SK-N-SH treated with all-trans-retinoic acid at 6 μM for 48 hours (cell line): Measurements from ENCODE around the gene LIX1.

Experiments used
- ZC3H10 ChIP-seq: fragments of 250-450 bp; sonication (Bioruptor Pico); IDR thresholded peaks from 2 replicates; pipeline ENCODE4 v1.5.1; 2021; ENCODE audit warnings: mild to moderate bottlenecking, moderate library complexity
- ZFP3 ChIP-seq: fragments of 250-450 bp; sonication (Bioruptor Pico); IDR thresholded peaks from 2 replicates; pipeline ENCODE4 v1.5.0; 2020; ENCODE audit warnings: mild to moderate bottlenecking, moderate library complexity
- ZNF565 ChIP-seq: fragments of 450-650 bp; formaldehyde crosslinking; conservative IDR thresholded peaks from 2 replicates; pipeline ENCODE4 v1.5.0; 2020; ENCODE audit warnings: low read depth, mild to moderate bottlenecking, moderate library complexity
- ZNF8 ChIP-seq: fragments of 450-650 bp; formaldehyde crosslinking; IDR thresholded peaks from 2 replicates; pipeline ENCODE4 v1.5.0; 2020; ENCODE audit warnings: mild to moderate bottlenecking, moderate library complexity
- TF ChIP-seq, protein P1 (sequence below): fragments of 250-450 bp; sonication (Bioruptor Pico); IDR thresholded peaks from 2 replicates; pipeline ENCODE4 v1.8.0; 2021; ENCODE audit warnings: low read depth, mild to moderate bottlenecking, moderate library complexity, borderline replicate concordance

DNA sequence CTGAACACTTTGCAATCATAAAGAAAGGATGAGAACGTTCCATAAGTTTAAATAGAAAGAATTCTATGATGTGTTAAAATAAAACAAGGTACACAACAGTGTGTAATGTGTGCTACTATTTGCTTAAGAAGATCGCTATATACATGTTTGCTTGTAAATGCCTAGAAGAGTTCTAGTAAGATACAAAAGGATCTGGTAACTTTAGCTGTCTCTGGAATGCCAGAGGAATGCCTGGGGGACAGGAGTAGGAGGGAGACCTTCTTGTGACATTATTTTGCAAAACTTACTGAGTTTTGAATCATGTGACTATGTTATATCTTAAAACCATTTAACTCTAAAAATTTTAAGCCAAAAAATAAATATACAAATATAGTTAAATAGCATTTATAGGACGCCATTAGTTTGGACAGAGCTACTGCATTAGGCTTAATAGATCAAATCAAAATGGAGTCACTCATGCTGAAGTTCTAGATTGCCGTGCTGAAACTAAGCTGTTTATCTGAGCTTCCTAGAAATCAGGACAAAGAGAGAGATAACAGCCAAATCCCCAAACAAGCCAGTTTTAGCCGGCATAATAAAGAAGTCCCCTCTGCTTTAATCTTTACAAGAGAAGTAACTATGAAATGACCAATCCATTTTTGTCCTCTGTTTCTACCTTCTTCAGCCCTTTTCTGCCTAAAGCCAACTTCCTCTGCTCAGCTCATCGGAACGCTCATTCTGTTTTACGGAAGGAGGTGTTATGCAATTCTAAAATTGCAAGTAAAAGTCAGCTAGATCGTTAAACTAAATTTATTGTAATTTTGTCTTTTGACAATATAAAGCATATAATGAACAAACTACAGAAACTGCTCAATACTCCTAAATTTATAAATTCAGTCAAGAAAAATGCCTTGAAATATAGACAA, 44.8 kb downstream of the LIX1 start:
- no peak for TF ChIP-seq ZC3H10 (CRISPR knock-in tag)
- TF ChIP-seq ZFP3, result no peak
- TF ChIP-seq ZNF565 (CRISPR knock-in tag), result no peak
- TF ChIP-seq, protein P1, sequence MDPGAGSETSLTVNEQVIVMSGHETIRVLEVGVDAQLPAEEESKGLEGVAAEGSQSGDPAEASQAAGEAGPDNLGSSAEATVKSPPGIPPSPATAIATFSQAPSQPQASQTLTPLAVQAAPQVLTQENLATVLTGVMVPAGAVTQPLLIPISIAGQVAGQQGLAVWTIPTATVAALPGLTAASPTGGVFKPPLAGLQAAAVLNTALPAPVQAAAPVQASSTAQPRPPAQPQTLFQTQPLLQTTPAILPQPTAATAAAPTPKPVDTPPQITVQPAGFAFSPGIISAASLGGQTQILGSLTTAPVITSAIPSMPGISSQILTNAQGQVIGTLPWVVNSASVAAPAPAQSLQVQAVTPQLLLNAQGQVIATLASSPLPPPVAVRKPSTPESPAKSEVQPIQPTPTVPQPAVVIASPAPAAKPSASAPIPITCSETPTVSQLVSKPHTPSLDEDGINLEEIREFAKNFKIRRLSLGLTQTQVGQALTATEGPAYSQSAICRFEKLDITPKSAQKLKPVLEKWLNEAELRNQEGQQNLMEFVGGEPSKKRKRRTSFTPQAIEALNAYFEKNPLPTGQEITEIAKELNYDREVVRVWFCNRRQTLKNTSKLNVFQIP (CRISPR knock-in tag), result no peak
- no peak for TF ChIP-seq ZNF8 (CRISPR knock-in tag)
